PC-3 (cell line): ENCODE results near the gene RNF225. TPM values are rescaled to one million over a fixed set of nuclear protein-coding genes. Genes with fewer than 3 reads are reported as not detected.

Experiments used
- ATAC-seq: fragments of 200-7000 bp; cut with Tn5 transposase; 2 replicates; pipeline ENCODE4 v1.9.1; 2020; ENCODE audit warnings: mild to moderate bottlenecking, moderate library complexity
- BruUV-seq: library from RNA; stranded (reverse); fragments of 400-500 nt; replicated peaks from 2 replicates; lab custom pipeline; 2021; lab: Mats Ljungman, UMichigan
- CTCF ChIA-PET: fragments of 300-600 bp; sonication (Branson Sonifier 250); formaldehyde crosslinking; loops from one replicate; lab custom pipeline; 2022; ENCODE audit warnings: antibody characterized with exemption; lab: Charles Lee
- POLR2A ChIA-PET: fragments of 300-600 bp; sonication (Branson Sonifier 250); formaldehyde crosslinking; loops from one replicate; lab custom pipeline; 2022; ENCODE audit warnings: antibody characterized with exemption; ENCODE audit not compliant: unreplicated experiment; lab: Charles Lee
- DNase-seq: peaks from one replicate; pipeline ENCODE4 v3.0.0-alpha.2; 2015
- H2AFZ ChIP-seq: fragments of 300-600 bp; sonication (generic); 2 replicates; pipeline ENCODE4 v1.6.0; 2016; ENCODE audit warnings: antibody characterized with exemption, low read length
- H3F3A ChIP-seq: fragments of 300-600 bp; sonication (generic); one replicate; pipeline ENCODE4 v1.6.0; 2017; ENCODE audit warnings: antibody characterized with exemption, low read length, control low read depth, mild to moderate bottlenecking; ENCODE audit not compliant: unreplicated experiment
- H3K27ac ChIP-seq: fragments of 300-600 bp; sonication (generic); 2 replicates; pipeline ENCODE4 v1.5.1; 2016; ENCODE audit warnings: mild to moderate bottlenecking, low read length
- H3K27me3 ChIP-seq: fragments of 300-600 bp; sonication (generic); 2 replicates; pipeline ENCODE4 v1.6.1; 2016; ENCODE audit warnings: low read length, mixed read lengths
- H3K36me3 ChIP-seq: fragments of 300-600 bp; sonication (generic); 2 replicates; pipeline ENCODE4 v1.6.1; 2016; ENCODE audit warnings: low read depth, mixed run types, low read length, mixed read lengths
- H3K4me1 ChIP-seq: fragments of 300-600 bp; sonication (generic); 2 replicates; pipeline ENCODE4 v1.5.1; 2016; ENCODE audit warnings: low read length; ENCODE audit not compliant: insufficient read depth
- H3K4me2 ChIP-seq: fragments of 300-600 bp; sonication (generic); 2 replicates; pipeline ENCODE4 v1.6.0; 2016; ENCODE audit warnings: low read length
- H3K4me3 ChIP-seq: fragments of 300-600 bp; sonication (generic); 2 replicates; pipeline ENCODE4 v1.5.1; 2016; ENCODE audit warnings: mild to moderate bottlenecking, low read length, mixed read lengths
- H3K79me2 ChIP-seq: fragments of 300-600 bp; sonication (generic); 2 replicates; pipeline ENCODE4 v1.6.1; 2017; ENCODE audit warnings: low read length, mixed read lengths
- H3K9ac ChIP-seq: fragments of 300-600 bp; sonication (generic); 2 replicates; pipeline ENCODE4 v1.6.0; 2016; ENCODE audit warnings: mild to moderate bottlenecking, low read length
- H3K9me2 ChIP-seq: fragments of 300-600 bp; sonication (generic); replicated peaks from 2 replicates; pipeline ENCODE4 v1.6.1; 2016; ENCODE audit warnings: mixed run types, low read length, mixed read lengths
- H3K9me3 ChIP-seq: fragments of 300-600 bp; sonication (generic); 2 replicates; pipeline ENCODE4 v1.6.1; 2016; ENCODE audit warnings: low read length, mixed read lengths
- H4K20me1 ChIP-seq: fragments of 300-600 bp; sonication (generic); 2 replicates; pipeline ENCODE4 v1.6.1; 2016; ENCODE audit warnings: low read length, mixed read lengths
- CTCF ChIP-seq: fragments of 300-600 bp; sonication (generic); conservative IDR thresholded peaks from 2 replicates; pipeline ENCODE4 v1.5.1; 2017; ENCODE audit warnings: antibody characterized with exemption, low read depth, mild to moderate bottlenecking, low read length
- EZH2 ChIP-seq: fragments of 300-600 bp; sonication (generic); IDR thresholded peaks from one replicate; pipeline ENCODE4 v1.6.1; 2017; ENCODE audit warnings: antibody characterized with exemption, mild to moderate bottlenecking, low read length; ENCODE audit not compliant: unreplicated experiment
- EZH2phosphoT487 ChIP-seq: fragments of 300-600 bp; sonication (generic); IDR thresholded peaks from 2 replicates; pipeline ENCODE4 v1.6.1; 2018; ENCODE audit warnings: mild to moderate bottlenecking, antibody characterized with exemption, low read length, borderline replicate concordance
- intact Hi-C: fragments of 100-400 bp; cut with micrococcal nuclease; formaldehyde crosslinking; loops from 2 replicates; pipeline ENCODE4 v1.9.0; 2023
- total RNA-seq: library from RNA; depleted of rRNA; stranded (reverse); fragments of >200 nt; gene quantifications from 2 replicates; pipeline ENCODE4 v1.2.3, GENCODE V29; 2014

RNF225 gene
- total RNA-seq, 1 experiment from 2014 or later, result 2.2 TPM

GRCh38 chr19:58429745-58430144, 34.3 kb downstream of the RNF225 start:
- Histone ChIP-seq H3K36me3 (peaks cover 28% of the 10 kb centered on the region), H4K20me1 (no peaks in the 10 kb centered on the region), H2AFZ (no peak overlapping the region), H3K4me3 (no peak overlapping the region), H3K27ac (no peak overlapping the region), H3K4me1 (no peaks in the 10 kb centered on the region), H3K9me2 (no peaks in the 10 kb centered on the region), H3K9me3 (peaks cover 19% of the 10 kb centered on the region), H3F3A (no peaks in the 10 kb centered on the region), H3K9ac (no peak overlapping the region), H3K27me3 (no peaks in the 10 kb centered on the region), H3K4me2 (no peak overlapping the region), H3K79me2 (no peaks in the 10 kb centered on the region)
- POLR2A ChIA-PET, result no interaction called here
- TF ChIP-seq EZH2phosphoT487, result no peak
- TF ChIP-seq CTCF, result no peak
- TF ChIP-seq EZH2, result no peak
- DNase-seq (no peak), ATAC-seq (no peak)
- intact Hi-C loops, result no loop called here
- no TSS peak for BruUV-seq
- CTCF ChIA-PET, result no interaction called here

- BruUV-seq, result no TSS peak
- no peaks in the 10 kb centered on the region for H3F3A ChIP-seq
- H3K27me3 ChIP-seq, result no peaks in the 10 kb centered on the region
- no peaks in the 10 kb centered on the region for H3K79me2 ChIP-seq
- TF ChIP-seq EZH2 (no peak), CTCF (no peak), EZH2phosphoT487 (no peak)
- peaks cover 19% of the 10 kb centered on the region for H3K9me3 ChIP-seq
- H4K20me1 ChIP-seq, result no peaks in the 10 kb centered on the region
- ChIA-PET POLR2A (no interaction called here), CTCF (no interaction called here)
- no peak overlapping the region for H2AFZ ChIP-seq
- no peak overlapping the region for H3K27ac ChIP-seq
- no peak overlapping the region for H3K9ac ChIP-seq
- no peak overlapping the region for H3K4me3 ChIP-seq
- DNase-seq (no peak), ATAC-seq (no peak)
- no peak overlapping the region for H3K4me2 ChIP-seq
- H3K9me2 ChIP-seq, result no peaks in the 10 kb centered on the region
- intact Hi-C loops, result no loop called here
- peaks cover 28% of the 10 kb centered on the region for H3K36me3 ChIP-seq
- no peaks in the 10 kb centered on the region for H3K4me1 ChIP-seq
These were observed 38.8 kb downstream of the RNF225 start for GRCh38 chr19:58434217-58434616.

- intact Hi-C loops, result no loop called here
- Histone ChIP-seq H3K79me2 (no peaks in the 10 kb centered on the region), H3K9me3 (no peaks in the 10 kb centered on the region), H3K27ac (no peak within 1 kb of the TSS), H3K9me2 (no peaks in the 10 kb centered on the region), H3K9ac (no peak within 1 kb of the TSS), H3F3A (no peaks in the 10 kb centered on the region), H3K27me3 (no peaks in the 10 kb centered on the region), H3K4me1 (no peaks in the 10 kb centered on the region), H2AFZ (no peak within 1 kb of the TSS), H3K4me2 (no peak within 1 kb of the TSS), H4K20me1 (no peaks in the 10 kb centered on the region), H3K4me3 (no peak within 1 kb of the TSS), H3K36me3 (no peaks in the 10 kb centered on the region)
- POLR2A ChIA-PET, result no interaction called here
- BruUV-seq, result no TSS peak
- ATAC-seq (no peak), DNase-seq (no peak)
- no peak for TF ChIP-seq CTCF
- TF ChIP-seq EZH2phosphoT487, result no peak
- TF ChIP-seq EZH2, result no peak
- CTCF ChIA-PET, result no interaction called here
These were observed 44.4 kb downstream of the RNF225 start, which contains the start of gene ZNF132 for GRCh38 chr19:58439576-58440554. ZNF132 (minus strand) TSS chr19:58440153; CDS start chr19:58439821, 332 bp downstream.
